Inferior parietal cortex (tissue), 1 donor: ENCODE measurements around the gene ERVW-1.
"Not testable (repeated sequence)": the region's sequence is repeated elsewhere in the genome, so short reads cannot be mapped to it uniquely, and the experiment has no call there.

Experiments used
- DNase-seq: peaks from one replicate; pipeline ENCODE4 v3.0.0-alpha.2; 2016; ENCODE audit errors: extremely low spot score

ERVW-1 gene

GRCh38 chr7:92477681-92478080 lies at the start of gene ERVW-1:
TSS of gene ERVW-1 (minus strand) at chr7:92477946. CDS start at chr7:92470381, 7,565 bp downstream.
- not testable (repeated sequence) for DNase-seq

DNA sequence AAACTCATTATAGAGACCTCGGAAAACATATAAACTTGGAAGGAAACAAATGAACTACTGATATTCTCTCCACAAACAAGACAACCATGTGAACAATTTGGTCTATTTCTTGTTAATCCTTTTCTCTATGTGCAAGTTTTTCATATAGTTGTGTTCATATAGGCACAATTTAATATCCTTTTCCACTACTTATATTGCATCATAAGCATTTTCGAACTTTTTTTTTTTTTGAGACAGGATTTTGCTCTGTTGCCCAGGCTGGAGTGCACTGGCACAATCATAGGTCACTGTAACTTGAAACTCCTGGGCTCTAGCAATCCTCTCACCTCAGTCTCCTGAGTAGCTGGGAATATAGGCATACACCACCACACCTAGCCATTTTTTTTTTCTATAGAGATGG lies 45.4 kb upstream of the ERVW-1 start:
- no peak for DNase-seq

DNA sequence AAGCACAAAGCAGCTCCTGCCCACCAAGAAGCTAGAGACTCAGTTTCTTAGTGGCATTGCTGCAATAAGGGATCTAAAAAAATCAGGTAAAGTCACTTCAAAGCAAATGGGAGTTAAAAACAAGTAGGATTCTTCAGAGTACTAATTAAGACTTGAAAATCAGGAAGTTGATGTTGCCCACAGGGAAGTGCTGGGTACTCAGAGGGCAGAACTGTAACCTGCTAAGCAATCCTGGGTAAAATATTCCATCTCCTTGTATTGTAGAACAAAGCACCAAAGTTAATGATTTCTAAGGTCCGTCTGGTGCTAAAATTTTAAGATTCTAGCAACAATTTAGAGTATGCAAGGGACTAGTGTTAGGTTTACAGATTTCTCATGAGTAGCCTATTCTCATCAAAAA lies 42.3 kb upstream of the ERVW-1 start:
- no peak for DNase-seq

GRCh38 chr7:92517631-92518030 lies 39.9 kb upstream of the ERVW-1 start:
- DNase-seq: no peak

- no peak for DNase-seq
These were observed 35.6 kb upstream of the ERVW-1 start for GRCh38 chr7:92513167-92513902.

GRCh38 chr7:92508946-92509345 lies 31.2 kb upstream of the ERVW-1 start:
- DNase-seq: no peak

DNA sequence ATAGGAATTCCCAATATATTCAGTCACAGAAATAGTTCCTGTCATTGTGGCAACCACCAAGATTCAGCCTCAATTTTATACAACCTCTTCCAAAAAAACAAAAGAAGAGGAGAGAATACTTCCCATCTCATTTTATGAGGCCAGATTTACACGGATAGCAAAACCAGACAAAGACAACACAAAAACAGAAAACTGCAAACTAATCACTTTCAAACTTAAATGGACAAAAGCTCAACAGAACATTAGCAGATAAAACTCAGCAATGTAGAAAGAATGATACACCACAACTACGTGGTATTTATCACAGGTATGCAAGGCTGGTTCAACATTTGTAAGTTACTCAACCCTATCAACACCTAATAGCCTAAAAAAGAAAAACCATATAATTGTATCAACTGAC lies 28.6 kb upstream of the ERVW-1 start:
- no peak for DNase-seq

DNA sequence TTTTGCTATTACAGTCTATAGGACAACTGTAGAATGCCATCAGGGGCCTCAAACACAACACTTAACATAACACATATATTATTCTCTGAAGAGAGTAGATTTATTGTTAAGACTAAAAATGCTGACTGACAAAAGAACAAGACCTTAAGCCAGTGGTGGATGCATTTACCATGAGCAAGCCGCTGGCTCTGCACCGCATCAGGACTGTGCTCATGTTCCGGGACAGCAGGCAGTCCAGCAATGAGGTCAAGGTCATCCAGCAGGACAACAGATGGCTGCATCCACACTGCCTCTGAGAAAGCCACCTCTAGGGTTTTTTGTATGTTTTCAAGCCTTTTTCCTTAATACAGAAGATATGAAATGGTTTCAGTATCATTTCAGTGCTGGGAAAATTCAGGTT lies 26.8 kb upstream of the ERVW-1 start:
- DNase-seq: no peak

DNA sequence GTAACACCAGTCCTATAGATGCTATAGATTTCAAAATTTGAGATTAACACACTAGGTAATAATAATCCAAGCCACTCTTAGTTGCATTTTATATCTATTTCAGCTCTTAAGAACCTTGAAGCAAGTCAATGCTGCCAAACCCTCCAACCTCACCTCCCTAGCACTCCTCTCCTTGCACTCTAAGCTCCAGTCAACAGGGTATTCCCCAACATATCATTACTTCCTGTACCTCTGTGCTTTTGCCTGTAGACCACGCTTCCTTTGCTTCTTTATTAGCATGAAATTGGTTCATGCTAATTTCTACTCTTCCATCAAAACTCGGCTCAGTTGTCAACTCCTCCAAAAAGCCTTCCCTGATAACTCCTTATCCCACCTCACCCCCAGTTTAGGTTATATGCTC lies 26.0 kb upstream of the ERVW-1 start:
- no peak for DNase-seq

- DNase-seq: no peak
These were observed 20.8 kb upstream of the ERVW-1 start for GRCh38 chr7:92498557-92498956.

DNA sequence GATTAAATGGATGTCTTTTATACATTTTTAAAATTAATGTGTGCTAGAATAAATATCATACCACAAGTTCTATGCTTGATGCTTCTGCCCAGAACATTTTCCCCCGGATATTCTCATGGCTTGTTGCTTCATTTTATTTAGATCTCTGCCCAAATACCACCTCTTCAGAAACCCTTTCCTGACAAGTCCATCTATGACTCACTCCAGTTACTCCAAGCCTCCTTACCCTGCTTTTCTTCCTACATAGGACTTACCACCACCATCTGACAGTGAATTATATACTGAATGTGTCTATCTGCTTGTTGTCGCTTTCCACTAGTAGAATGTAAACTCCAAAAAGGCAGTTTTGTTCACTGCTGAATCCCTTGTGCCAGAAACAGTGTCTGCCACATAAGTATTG lies 19.1 kb upstream of the ERVW-1 start:
- DNase-seq: no peak

- DNase-seq: no peak
These were observed 11.9 kb upstream of the ERVW-1 start for GRCh38 chr7:92489634-92490033.

DNA sequence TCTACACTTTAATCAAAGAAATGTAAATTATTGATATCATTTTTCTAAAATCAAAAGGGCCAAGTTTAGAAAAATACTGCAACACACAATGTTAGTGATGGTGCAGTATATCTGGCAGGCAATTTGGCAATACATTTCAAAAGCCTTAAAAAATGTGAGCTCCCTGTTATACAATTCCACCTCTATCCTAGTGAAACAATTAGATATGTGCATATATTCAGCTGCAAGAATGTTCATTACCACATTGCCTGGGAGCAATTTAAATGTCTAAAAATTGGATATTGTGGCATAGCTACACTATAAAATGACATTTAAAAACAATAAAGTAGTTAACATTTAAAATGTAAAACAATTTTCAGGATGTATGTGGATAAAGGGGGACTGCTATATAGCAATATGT lies 10.1 kb upstream of the ERVW-1 start:
- DNase-seq: no peak

GRCh38 chr7:92485974-92486373 lies 8.2 kb upstream of the ERVW-1 start:
- no peak for DNase-seq

GRCh38 chr7:92485267-92485892 lies 7.6 kb upstream of the ERVW-1 start:
- DNase-seq: no peak

DNA sequence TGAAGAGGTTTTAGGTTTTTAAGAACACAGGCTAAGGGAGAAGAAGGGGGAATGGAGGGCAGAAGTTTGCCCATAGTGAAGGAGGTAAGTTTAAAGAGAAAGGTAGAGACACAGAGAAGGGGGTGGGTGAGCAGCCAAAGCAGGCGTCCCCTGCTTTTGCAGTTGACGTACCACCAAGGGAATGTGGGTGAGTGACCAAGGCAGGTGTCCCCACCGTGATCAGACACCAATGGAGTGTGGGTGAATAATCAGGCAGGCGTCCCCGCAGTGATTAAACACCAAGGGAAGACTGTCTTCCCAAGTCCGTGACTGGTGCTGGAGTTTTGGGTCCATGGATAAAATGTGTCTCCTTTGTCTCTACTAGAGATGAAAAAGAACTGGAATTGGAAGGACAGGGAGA lies 6.5 kb upstream of the ERVW-1 start:
- not testable (repeated sequence) for DNase-seq

- DNase-seq: not testable (repeated sequence)
These were observed 5.9 kb upstream of the ERVW-1 start for GRCh38 chr7:92483624-92484023.

GRCh38 chr7:92479146-92479545 lies 1.4 kb upstream of the ERVW-1 start:
- DNase-seq: not testable (repeated sequence)

GRCh38 chr7:92478711-92479110 lies 965 bp upstream of the ERVW-1 start:
- no peak for DNase-seq

GRCh38 chr7:92478095-92478494 lies 349 bp upstream of the ERVW-1 start:
- no peak for DNase-seq

DNA sequence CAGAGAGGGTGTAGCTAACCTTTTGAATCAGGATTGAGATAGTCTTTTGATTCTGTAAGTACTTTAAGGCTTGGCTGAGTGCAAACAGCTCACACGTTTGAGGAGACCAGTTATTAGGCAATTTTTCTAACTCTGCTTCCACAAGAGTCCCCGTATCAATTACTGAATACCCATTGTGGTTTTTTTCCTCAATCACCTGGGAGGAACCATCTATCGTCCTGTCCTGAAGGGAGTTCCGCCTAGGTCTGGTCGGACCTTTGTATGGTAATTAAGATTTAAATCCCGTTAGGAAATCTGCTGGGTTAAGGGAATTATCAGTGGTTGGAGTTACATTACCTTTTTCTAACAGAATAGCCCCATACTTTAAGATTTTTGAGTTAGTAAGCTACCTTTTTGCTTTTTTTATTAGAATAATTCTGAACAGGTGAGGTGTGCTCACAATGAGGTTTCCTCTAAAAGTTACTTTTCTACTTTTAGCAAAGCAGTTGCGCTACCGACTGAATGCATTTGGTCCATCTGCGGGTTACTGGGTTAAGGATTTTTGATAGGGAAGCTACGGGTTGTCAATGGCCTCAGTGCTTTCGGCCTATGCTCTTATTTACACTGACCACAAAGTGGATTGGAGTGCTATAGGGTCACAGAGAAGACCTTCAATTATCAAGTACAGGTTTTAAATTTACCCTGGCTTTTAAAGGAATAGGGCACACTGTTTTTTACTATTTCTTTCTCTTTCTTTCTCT lies 1.7 kb downstream of the ERVW-1 start:
- not testable (repeated sequence) for DNase-seq

GRCh38 chr7:92475261-92475770 lies 2.4 kb downstream of the ERVW-1 start:
- DNase-seq: not testable (repeated sequence)

DNA sequence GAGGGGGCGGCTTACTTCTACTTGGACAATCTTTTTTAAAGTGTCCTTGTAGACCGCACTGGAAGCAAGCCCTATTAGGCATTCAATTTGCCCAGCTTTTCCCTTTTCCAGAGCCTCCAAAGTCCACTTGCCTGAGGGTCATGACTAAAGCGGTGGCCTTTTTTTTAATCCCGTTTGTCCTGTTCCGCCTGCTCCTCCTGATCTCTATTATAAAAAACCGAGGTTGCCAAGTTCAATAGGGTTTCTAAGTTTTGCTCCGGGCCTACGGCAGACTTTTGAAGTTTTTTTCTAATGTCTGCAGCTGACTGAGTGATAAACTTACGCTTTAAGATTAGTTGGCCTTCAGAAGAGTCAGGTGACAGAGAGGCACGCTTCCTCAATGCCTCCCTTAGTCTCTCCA lies 3.8 kb downstream of the ERVW-1 start:
- DNase-seq: not testable (repeated sequence)
